HCT116 (cell line): ENCODE data around the gene PALB2. TPM values are rescaled to one million over a fixed set of nuclear protein-coding genes. Genes with fewer than 3 reads are reported as not detected.

ENCODE experiments used
- ATAC-seq: fragments of 200-7000 bp; cut with Tn5 transposase; 2 replicates; pipeline ENCODE4 v1.9.1; 2020; ENCODE audit warnings: mild to moderate bottlenecking, moderate library complexity
- BruUV-seq: library from RNA; stranded (reverse); fragments of 400-500 nt; replicated peaks from 2 replicates; lab custom pipeline; 2021; lab: Mats Ljungman, UMichigan
- CTCF ChIA-PET: fragments of 300-600 bp; sonication (Branson Sonifier 250); formaldehyde crosslinking; loops from one replicate; lab custom pipeline; 2021; ENCODE audit warnings: antibody characterized with exemption; lab: Charles Lee
- POLR2A ChIA-PET: fragments of 300-600, 350-600 bp; sonication (Branson Sonifier 250); formaldehyde crosslinking; loops from one replicate; lab custom pipeline; 2021; ENCODE audit warnings: antibody characterized with exemption; lab: Charles Lee
- RAD21 ChIA-PET, 2 experiments: fragments of 300-600 bp; sonication (Branson Sonifier 250); formaldehyde crosslinking; loops; one replicate each; lab custom pipeline; 2023; ENCODE audit warnings: low total read pairs in 2 of 2; ENCODE audit not compliant: uncharacterized antibody in 2 of 2, unreplicated experiment in 2 of 2, low non-redundant PET in 1 of 2; lab: Charles Lee
- DNase-seq: peaks from one replicate; pipeline ENCODE4 v3.0.0-alpha.2; 2010; ENCODE audit warnings: low read depth, low spot score
- H2AFZ ChIP-seq: fragments of 200-600 bp; shearing (Covaris generic), sonication (generic); 2 replicates; pipeline ENCODE4 v1.6.1; 2017; ENCODE audit warnings: low read depth, mixed run types, mixed read lengths, antibody characterized with exemption, low read length; ENCODE audit not compliant: poor library complexity, severe bottlenecking
- H3K27ac ChIP-seq: 2 replicates; pipeline ENCODE4 v1.5.1; 2012; ENCODE audit warnings: low read depth, low read length
- H3K27me3 ChIP-seq: fragments of 200-600 bp; sonication (generic); 2 replicates; pipeline ENCODE4 v1.6.1; 2016; ENCODE audit warnings: mixed run types, low read length, mixed read lengths; ENCODE audit not compliant: insufficient read depth
- H3K36me3 ChIP-seq, 2 experiments: fragments of 200-500 bp in 1 of 2; fragments of 200-600 bp in 1 of 2; sonication (Bioruptor generic) in 1 of 2; sonication (generic) in 1 of 2; 2 replicates each; pipeline versions ENCODE4 v1.5.1 to v1.6.1; 2014 to 2016; ENCODE audit warnings: low read length in 2 of 2, inconsistent platforms in 1 of 2, mixed read lengths in 1 of 2, mixed run types in 1 of 2; ENCODE audit not compliant: insufficient read depth in 2 of 2, control insufficient read depth in 1 of 2
- H3K4me1 ChIP-seq, 2 experiments: fragments of 200-600 bp in 1 of 2; sonication (generic) in 1 of 2; 2 replicates each; pipeline versions ENCODE4 v1.5.1 to v1.6.1; 2012 to 2017; ENCODE audit warnings: low read length in 2 of 2, inconsistent platforms in 1 of 2, mild to moderate bottlenecking in 1 of 2, mixed read lengths in 1 of 2, mixed run types in 1 of 2, moderate library complexity in 1 of 2; ENCODE audit not compliant: insufficient read depth in 2 of 2, control insufficient read depth in 1 of 2
- H3K4me2 ChIP-seq: fragments of 200-600 bp; sonication (generic); 2 replicates; pipeline ENCODE4 v1.6.1; 2017; ENCODE audit warnings: mixed run types, low read length, mixed read lengths
- H3K4me3 ChIP-seq, 2 experiments: fragments of 200-600 bp in 1 of 2; sonication (generic) in 1 of 2; replicated peaks in 1 of 2; 2 replicates each; pipeline ENCODE4 v1.5.1; 2011 to 2016; ENCODE audit warnings: low read length in 2 of 2, control low read depth in 1 of 2, low read depth in 1 of 2, mild to moderate bottlenecking in 1 of 2, mixed read lengths in 1 of 2, mixed run types in 1 of 2
- H3K79me2 ChIP-seq: fragments of 200-600 bp; sonication (generic); 2 replicates; pipeline ENCODE4 v1.6.1; 2017; ENCODE audit warnings: mild to moderate bottlenecking, mixed run types, low read length, moderate library complexity, mixed read lengths; ENCODE audit not compliant: insufficient read depth
- H3K9ac ChIP-seq: fragments of 200-600 bp; sonication (generic); 2 replicates; pipeline ENCODE4 v1.6.1; 2016; ENCODE audit warnings: low read length, mixed read lengths
- H3K9me2 ChIP-seq: fragments of 200-600 bp; sonication (generic), shearing (Covaris generic); 2 replicates; pipeline ENCODE4 v1.6.1; 2017; ENCODE audit warnings: mixed run types, mild to moderate bottlenecking, moderate library complexity; ENCODE audit not compliant: insufficient read depth
- H3K9me3 ChIP-seq, 2 experiments: fragments of 200-500 bp in 1 of 2; fragments of 200-600 bp in 1 of 2; sonication (Bioruptor generic) in 1 of 2; sonication (generic) in 1 of 2; 2 replicates each; pipeline ENCODE4 v1.6.1; 2014 to 2017; ENCODE audit warnings: low read length in 2 of 2, mixed read lengths in 2 of 2, inconsistent platforms in 1 of 2, low read depth in 1 of 2, mild to moderate bottlenecking in 1 of 2, mixed run types in 1 of 2, moderate library complexity in 1 of 2; ENCODE audit not compliant: control insufficient read depth in 1 of 2, insufficient read depth in 1 of 2
- H4K20me1 ChIP-seq: fragments of 200-600 bp; sonication (generic), shearing (Covaris generic); 2 replicates; pipeline ENCODE4 v1.6.1; 2017; ENCODE audit warnings: mixed run types, mild to moderate bottlenecking, moderate library complexity; ENCODE audit not compliant: insufficient read depth
- CBX3 ChIP-seq: IDR thresholded peaks from 2 replicates; pipeline ENCODE4 v1.6.1; 2012; ENCODE audit warnings: low read depth
- ELF1 ChIP-seq: IDR thresholded peaks from 2 replicates; pipeline ENCODE4 v1.6.1; 2012; ENCODE audit warnings: low read depth, borderline replicate concordance
- EZH2 ChIP-seq: fragments of 200-600 bp; sonication (generic); IDR thresholded peaks from 2 replicates; pipeline ENCODE4 v1.6.1; 2017; ENCODE audit warnings: antibody characterized with exemption, mixed run types
- FOSL1 ChIP-seq: IDR thresholded peaks from 2 replicates; pipeline ENCODE4 v1.6.1; 2012; ENCODE audit warnings: low read depth
- JUND ChIP-seq: IDR thresholded peaks from 2 replicates; pipeline ENCODE4 v1.6.1; 2012
- POLR2A ChIP-seq: IDR thresholded peaks from 2 replicates; pipeline ENCODE4 v1.7.0; 2011; ENCODE audit warnings: borderline replicate concordance; ENCODE audit not compliant: insufficient read depth, insufficient read length; ENCODE audit errors: extremely low read depth
- POLR2AphosphoS5 ChIP-seq: IDR thresholded peaks from 2 replicates; pipeline ENCODE4 v1.6.1; 2011; ENCODE audit warnings: mild to moderate bottlenecking, low read depth, low read length, moderate library complexity
- RAD21 ChIP-seq: IDR thresholded peaks from 2 replicates; pipeline ENCODE4 v1.6.1; 2012; ENCODE audit warnings: low read depth, mild to moderate bottlenecking
- SIN3A ChIP-seq: IDR thresholded peaks from 2 replicates; pipeline ENCODE4 v1.6.1; 2012; ENCODE audit warnings: low read depth
- SP1 ChIP-seq: IDR thresholded peaks from 2 replicates; pipeline ENCODE4 v1.6.1; 2012; ENCODE audit warnings: low read depth
- SRF ChIP-seq: IDR thresholded peaks from 2 replicates; pipeline ENCODE4 v1.6.1; 2012; ENCODE audit warnings: low read depth
- TCF7L2 ChIP-seq: IDR thresholded peaks from 2 replicates; pipeline ENCODE4 v1.7.0; 2011; ENCODE audit warnings: borderline replicate concordance, inconsistent platforms; ENCODE audit not compliant: insufficient read depth, insufficient read length; ENCODE audit errors: extremely low read depth
- YY1 ChIP-seq: IDR thresholded peaks from 2 replicates; pipeline ENCODE4 v1.6.1; 2011; ENCODE audit warnings: low read length, low read depth, moderate library complexity, mild to moderate bottlenecking; ENCODE audit not compliant: insufficient replicate concordance; ENCODE audit errors: extremely low read depth
- ZNF274 ChIP-seq: fragments of 200-500 bp; sonication (Bioruptor generic); IDR thresholded peaks from 2 replicates; pipeline ENCODE4 v1.6.1; 2014; ENCODE audit warnings: mild to moderate bottlenecking, low read depth, low read length, inconsistent platforms
- intact Hi-C: fragments of 100-400 bp; cut with micrococcal nuclease; formaldehyde crosslinking; loops from 2 replicates; pipeline ENCODE4 v1.10.0; 2022
- total RNA-seq: library from RNA; stranded (reverse); gene quantifications from one replicate; pipeline ENCODE4 v1.2.1, GENCODE V29; 2021; ENCODE audit not compliant: unreplicated experiment
- TF ChIP-seq, protein P1 (sequence below): IDR thresholded peaks from 2 replicates; pipeline ENCODE4 v1.6.1; 2012
- TF ChIP-seq, protein P2 (sequence below): IDR thresholded peaks from 2 replicates; pipeline ENCODE4 v1.6.1; 2012; ENCODE audit warnings: low read depth

PALB2 gene
- total RNA-seq, 1 experiment from 2014 or later: 15.6 TPM

DNA sequence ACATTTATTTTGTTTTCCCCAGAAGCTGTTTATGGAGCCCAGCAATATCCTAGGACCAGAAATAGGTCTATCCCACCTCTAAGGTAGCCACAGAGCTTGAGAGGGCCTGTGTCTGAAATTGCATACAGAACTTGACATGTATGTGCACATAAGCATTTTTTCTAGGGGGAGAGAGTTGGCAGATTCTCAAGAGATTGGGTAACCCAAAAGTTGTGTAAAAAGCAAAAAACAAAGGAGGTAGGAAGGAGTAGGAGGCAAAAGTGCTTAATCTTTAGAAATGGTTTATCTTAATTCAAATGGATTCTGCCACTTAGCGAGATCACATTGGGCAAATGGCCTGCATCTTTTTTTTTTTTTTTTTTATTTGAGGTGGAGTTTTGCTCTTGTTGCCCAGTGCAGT lies 41.1 kb upstream of the PALB2 start:
- Histone ChIP-seq H2AFZ (no peak overlapping the region), H3K79me2 (peaks cover 83% of the 10 kb centered on the region), H3K9me3 (no peaks in the 10 kb centered on the region), H3K9me2 (no peaks in the 10 kb centered on the region), H3K4me3 (no peak overlapping the region), H3K9ac (no peak overlapping the region), H4K20me1 (peaks cover 6% of the 10 kb centered on the region; the same call in 1 of the 2 replicates), H3K4me2 (no peak overlapping the region), H3K27me3 (no peaks in the 10 kb centered on the region), H3K4me1 (peaks cover 7 to 21% of the 10 kb centered on the region in 2 experiments; a peak in 3 of 4 replicates), H3K27ac (no peak overlapping the region), H3K36me3 (peaks cover 56 to 59% of the 10 kb centered on the region in 2 experiments)
- DNase-seq (no peak), ATAC-seq (no peak)
- ChIA-PET CTCF (no interaction called here), RAD21 (no interaction called here), POLR2A (no interaction called here)
- BruUV-seq: no TSS peak
- intact Hi-C loops: no loop called here
- no peak for TF ChIP-seq SRF
- no peak for TF ChIP-seq FOSL1
- no peak for TF ChIP-seq SP1
- TF ChIP-seq EZH2: no peak
- TF ChIP-seq POLR2AphosphoS5: no peak
- TF ChIP-seq ZNF274: no peak
- no peak for TF ChIP-seq JUND
- no peak for TF ChIP-seq ELF1
- no peak for TF ChIP-seq POLR2A

DNA sequence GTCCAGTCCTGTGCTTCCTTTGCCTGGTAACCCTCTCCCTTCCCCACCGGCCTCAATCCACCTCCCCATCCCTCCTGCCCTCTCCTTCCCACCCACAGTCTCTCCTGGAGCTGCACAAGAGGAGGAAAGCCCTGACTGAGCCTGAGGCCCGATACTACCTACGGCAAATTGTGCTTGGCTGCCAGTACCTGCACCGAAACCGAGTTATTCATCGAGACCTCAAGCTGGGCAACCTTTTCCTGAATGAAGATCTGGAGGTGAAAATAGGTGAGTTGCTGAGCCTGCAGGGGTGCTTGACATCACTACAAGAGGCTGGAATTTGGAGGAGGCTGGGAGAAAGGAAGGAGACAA lies 38.9 kb upstream of the PALB2 start:
- peak overlapping the region; percentile 88 for H3K9ac ChIP-seq
- ATAC-seq: no peak
- ChIA-PET RAD21 (no interaction called here), POLR2A (no interaction called here), CTCF (no interaction called here)
- BruUV-seq: no TSS peak
- no peaks in the 10 kb centered on the region for H3K9me2 ChIP-seq
- H3K9me3 ChIP-seq: no peaks in the 10 kb centered on the region
- H3K79me2 ChIP-seq: peaks cover 61% of the 10 kb centered on the region
- intact Hi-C loops: loop anchor here (5.0 kb wide), 2 partner anchors 337 to 357 kb away; no protein-coding TSS in a partner anchor
- H4K20me1 ChIP-seq: peaks cover 6% of the 10 kb centered on the region; the same call in 1 of the 2 replicates
- no peaks in the 10 kb centered on the region for H3K27me3 ChIP-seq
- peaks cover 7 to 21% of the 10 kb centered on the region in 2 experiments; a peak in 3 of 4 replicates for H3K4me1 ChIP-seq
- H3K4me2 ChIP-seq: peak overlapping the region; percentile 92
- H2AFZ ChIP-seq: no peak overlapping the region
- H3K4me3 ChIP-seq: peak overlapping the region; percentile 96 to 99
- H3K27ac ChIP-seq: peak overlapping the region; percentile 61
- no peak for DNase-seq
- peaks cover 35 to 40% of the 10 kb centered on the region in 2 experiments for H3K36me3 ChIP-seq
- no peak for TF ChIP-seq SRF
- TF ChIP-seq TCF7L2: no peak
- no peak for TF ChIP-seq FOSL1
- TF ChIP-seq EZH2: no peak
- no peak for TF ChIP-seq CBX3
- TF ChIP-seq, protein P1, sequence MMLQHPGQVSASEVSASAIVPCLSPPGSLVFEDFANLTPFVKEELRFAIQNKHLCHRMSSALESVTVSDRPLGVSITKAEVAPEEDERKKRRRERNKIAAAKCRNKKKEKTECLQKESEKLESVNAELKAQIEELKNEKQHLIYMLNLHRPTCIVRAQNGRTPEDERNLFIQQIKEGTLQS: no peak
- TF ChIP-seq RAD21: no peak
- no peak for TF ChIP-seq SIN3A
- no peak for TF ChIP-seq SP1
- TF ChIP-seq POLR2A: no peak
- no peak for TF ChIP-seq JUND
- no peak for TF ChIP-seq YY1
- TF ChIP-seq ZNF274: no peak
- TF ChIP-seq, protein P2, sequence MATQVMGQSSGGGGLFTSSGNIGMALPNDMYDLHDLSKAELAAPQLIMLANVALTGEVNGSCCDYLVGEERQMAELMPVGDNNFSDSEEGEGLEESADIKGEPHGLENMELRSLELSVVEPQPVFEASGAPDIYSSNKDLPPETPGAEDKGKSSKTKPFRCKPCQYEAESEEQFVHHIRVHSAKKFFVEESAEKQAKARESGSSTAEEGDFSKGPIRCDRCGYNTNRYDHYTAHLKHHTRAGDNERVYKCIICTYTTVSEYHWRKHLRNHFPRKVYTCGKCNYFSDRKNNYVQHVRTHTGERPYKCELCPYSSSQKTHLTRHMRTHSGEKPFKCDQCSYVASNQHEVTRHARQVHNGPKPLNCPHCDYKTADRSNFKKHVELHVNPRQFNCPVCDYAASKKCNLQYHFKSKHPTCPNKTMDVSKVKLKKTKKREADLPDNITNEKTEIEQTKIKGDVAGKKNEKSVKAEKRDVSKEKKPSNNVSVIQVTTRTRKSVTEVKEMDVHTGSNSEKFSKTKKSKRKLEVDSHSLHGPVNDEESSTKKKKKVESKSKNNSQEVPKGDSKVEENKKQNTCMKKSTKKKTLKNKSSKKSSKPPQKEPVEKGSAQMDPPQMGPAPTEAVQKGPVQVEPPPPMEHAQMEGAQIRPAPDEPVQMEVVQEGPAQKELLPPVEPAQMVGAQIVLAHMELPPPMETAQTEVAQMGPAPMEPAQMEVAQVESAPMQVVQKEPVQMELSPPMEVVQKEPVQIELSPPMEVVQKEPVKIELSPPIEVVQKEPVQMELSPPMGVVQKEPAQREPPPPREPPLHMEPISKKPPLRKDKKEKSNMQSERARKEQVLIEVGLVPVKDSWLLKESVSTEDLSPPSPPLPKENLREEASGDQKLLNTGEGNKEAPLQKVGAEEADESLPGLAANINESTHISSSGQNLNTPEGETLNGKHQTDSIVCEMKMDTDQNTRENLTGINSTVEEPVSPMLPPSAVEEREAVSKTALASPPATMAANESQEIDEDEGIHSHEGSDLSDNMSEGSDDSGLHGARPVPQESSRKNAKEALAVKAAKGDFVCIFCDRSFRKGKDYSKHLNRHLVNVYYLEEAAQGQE: no peak
